HCT116 (cell line): ENCODE results near the gene NEMP2.

ENCODE experiments used
- TF ChIP-seq, protein P1 (sequence below), 3 experiments: fragments of 200-600 bp in 1 of 3; sonication (generic) in 1 of 3; IDR thresholded peaks in 2 of 3; conservative IDR thresholded peaks in 1 of 3; 2 replicates each; pipeline ENCODE4 v1.5.1; 2012 to 2017; ENCODE audit warnings: low read depth in 2 of 3, low read length in 2 of 3, antibody characterized with exemption in 1 of 3, borderline replicate concordance in 1 of 3, control low read depth in 1 of 3, mild to moderate bottlenecking in 1 of 3, mixed read lengths in 1 of 3, mixed run types in 1 of 3, moderate library complexity in 1 of 3; ENCODE audit not compliant: insufficient read depth in 1 of 3
- TF ChIP-seq, protein P2 (sequence below): IDR thresholded peaks from 2 replicates; pipeline ENCODE4 v1.6.1; 2012

DNA sequence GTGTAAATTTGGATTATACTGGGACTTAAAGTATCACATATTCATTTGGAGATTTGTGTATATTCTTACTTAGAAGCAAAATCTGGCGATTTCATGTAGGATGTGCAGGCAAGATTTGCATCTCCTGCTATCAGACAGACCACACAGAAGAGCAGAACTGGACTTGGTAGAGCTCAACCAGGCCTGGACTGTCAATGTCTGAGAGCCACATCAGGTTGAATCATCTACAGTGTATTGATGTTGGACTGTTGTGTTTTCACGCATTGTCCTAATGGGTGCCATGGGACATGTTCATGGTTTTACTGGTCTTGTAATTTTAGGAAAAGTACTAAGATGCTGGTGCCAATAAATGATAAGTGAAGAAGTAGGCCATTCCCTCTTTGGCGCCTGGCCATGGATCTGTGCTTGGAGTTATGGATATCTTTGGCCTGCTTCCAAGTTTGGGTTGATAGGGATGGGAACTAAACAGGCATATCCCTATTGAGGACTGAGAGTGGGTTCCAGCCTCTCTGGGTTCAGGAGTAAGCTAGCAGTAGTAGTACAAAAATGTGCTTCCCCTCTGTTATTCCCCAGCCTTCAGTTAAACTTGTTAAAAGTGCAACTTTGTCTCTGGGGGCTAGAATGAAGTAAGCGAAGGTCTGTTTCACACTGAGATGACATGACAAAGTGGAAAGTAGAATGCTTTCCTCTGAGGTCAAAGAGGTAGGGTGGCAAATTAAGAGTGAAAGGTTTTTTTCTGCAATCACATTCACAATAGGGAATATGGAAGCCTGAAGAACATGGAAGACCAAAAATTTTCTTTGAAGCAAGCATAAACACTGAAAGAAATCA, 49.2 kb upstream of the NEMP2 start:
- TF ChIP-seq, protein P1, sequence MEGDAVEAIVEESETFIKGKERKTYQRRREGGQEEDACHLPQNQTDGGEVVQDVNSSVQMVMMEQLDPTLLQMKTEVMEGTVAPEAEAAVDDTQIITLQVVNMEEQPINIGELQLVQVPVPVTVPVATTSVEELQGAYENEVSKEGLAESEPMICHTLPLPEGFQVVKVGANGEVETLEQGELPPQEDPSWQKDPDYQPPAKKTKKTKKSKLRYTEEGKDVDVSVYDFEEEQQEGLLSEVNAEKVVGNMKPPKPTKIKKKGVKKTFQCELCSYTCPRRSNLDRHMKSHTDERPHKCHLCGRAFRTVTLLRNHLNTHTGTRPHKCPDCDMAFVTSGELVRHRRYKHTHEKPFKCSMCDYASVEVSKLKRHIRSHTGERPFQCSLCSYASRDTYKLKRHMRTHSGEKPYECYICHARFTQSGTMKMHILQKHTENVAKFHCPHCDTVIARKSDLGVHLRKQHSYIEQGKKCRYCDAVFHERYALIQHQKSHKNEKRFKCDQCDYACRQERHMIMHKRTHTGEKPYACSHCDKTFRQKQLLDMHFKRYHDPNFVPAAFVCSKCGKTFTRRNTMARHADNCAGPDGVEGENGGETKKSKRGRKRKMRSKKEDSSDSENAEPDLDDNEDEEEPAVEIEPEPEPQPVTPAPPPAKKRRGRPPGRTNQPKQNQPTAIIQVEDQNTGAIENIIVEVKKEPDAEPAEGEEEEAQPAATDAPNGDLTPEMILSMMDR (IDR thresholded peaks at IDR 0.05 in 2 of 3, conservative IDR thresholded peaks at IDR 0.05 in 1 of 3; ENCODE audit: borderline replicate concordance in 1 of 3, insufficient read depth in 1 of 3, low read depth in 2 of 3, low read length in 2 of 3) = no peak
- TF ChIP-seq, protein P2, sequence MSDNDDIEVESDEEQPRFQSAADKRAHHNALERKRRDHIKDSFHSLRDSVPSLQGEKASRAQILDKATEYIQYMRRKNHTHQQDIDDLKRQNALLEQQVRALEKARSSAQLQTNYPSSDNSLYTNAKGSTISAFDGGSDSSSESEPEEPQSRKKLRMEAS = no peak
